Peyer's patch (tissue), 4 donors: ENCODE results near the gene ST3GAL4.

ENCODE experiments used
- POLR2A ChIP-seq, 2 donors: fragments of 450-650 bp; IDR thresholded peaks; one replicate each; pipeline ENCODE4 v1.5.1; 2017; ENCODE audit warnings: antibody characterized with exemption in 2 of 2, mild to moderate bottlenecking in 2 of 2, moderate library complexity in 2 of 2
- TF ChIP-seq, protein P1 (sequence below), 6 experiments: fragments of 450-650 bp in 4 of 6; fragments of 200-600 bp in 2 of 6; sonication (generic) in 1 of 6; IDR thresholded peaks; one replicate each; pipeline ENCODE4 v1.5.1; 2017 to 2019; ENCODE audit warnings: antibody characterized with exemption in 6 of 6, mild to moderate bottlenecking in 3 of 6, moderate library complexity in 1 of 6

DNA sequence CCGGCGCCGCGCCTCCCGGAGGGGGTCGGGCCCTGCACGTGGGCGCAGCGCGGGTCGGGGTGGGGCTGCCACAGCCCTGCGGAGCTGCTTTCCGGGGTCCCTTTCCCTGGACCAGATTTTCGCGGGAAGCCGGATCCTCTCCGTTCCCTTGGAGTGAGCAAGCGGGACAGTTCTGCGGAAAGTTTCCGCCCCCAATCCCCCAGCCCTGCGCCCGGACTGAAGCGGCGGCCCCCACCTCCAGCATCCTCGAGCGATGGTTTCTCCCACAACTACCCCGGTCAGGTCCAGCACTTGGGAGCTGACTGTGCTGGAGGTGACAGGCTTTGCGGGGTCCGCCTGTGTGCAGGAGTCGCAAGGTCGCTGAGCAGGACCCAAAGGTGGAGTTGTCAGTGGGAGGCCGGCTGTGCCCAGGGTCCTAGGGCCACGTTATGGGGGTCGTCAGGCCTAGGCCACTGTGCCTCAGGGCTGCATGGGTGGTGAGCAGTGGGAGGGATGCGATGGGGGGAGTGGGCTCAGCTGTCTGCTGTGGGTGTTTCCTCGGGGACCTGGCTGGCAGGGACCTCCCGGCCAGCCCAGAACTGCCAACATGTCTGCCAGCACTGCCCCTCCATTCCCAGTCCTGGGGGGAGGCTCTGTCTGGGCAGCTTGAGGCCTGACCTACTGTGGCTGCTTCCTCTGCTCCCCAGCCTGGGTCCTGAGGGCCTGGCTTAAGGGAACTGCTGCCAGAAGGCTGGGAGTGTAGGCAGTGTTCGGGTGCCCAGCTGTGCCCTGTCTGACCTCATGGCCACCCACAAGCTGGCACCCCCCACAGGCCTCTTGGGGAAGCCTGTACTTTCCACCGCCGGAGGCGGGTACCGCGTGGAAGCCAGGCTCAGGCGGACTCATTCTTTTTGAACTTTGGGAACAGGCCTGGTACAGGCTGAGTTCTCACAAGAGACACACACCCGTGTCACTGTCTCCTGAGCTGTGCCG, 726 bp downstream of the ST3GAL4 start:
- TF ChIP-seq, protein P1, sequence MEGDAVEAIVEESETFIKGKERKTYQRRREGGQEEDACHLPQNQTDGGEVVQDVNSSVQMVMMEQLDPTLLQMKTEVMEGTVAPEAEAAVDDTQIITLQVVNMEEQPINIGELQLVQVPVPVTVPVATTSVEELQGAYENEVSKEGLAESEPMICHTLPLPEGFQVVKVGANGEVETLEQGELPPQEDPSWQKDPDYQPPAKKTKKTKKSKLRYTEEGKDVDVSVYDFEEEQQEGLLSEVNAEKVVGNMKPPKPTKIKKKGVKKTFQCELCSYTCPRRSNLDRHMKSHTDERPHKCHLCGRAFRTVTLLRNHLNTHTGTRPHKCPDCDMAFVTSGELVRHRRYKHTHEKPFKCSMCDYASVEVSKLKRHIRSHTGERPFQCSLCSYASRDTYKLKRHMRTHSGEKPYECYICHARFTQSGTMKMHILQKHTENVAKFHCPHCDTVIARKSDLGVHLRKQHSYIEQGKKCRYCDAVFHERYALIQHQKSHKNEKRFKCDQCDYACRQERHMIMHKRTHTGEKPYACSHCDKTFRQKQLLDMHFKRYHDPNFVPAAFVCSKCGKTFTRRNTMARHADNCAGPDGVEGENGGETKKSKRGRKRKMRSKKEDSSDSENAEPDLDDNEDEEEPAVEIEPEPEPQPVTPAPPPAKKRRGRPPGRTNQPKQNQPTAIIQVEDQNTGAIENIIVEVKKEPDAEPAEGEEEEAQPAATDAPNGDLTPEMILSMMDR (IDR thresholded peaks at IDR 0.05): no peak
- no peak for TF ChIP-seq POLR2A (IDR thresholded peaks at IDR 0.05)
